Vagina (tissue), 2 donors: Measurements from ENCODE around the gene PAX8.
"Not testable (repeated sequence)": the region's sequence is repeated elsewhere in the genome, so short reads cannot be mapped to it uniquely, and the experiment has no call there.

Experiments
- CTCF ChIP-seq, 3 experiments: fragments of 450-650 bp in 2 of 3; fragments of 200-600 bp in 1 of 3; sonication (generic) in 1 of 3; IDR thresholded peaks; one replicate each; pipeline ENCODE4 v1.5.1; 2017 to 2019; ENCODE audit warnings: antibody characterized with exemption in 3 of 3, mild to moderate bottlenecking in 2 of 3, moderate library complexity in 2 of 3
- POLR2A ChIP-seq, 2 donors: fragments of 450-650 bp; IDR thresholded peaks; one replicate each; pipeline ENCODE4 v1.6.1; 2017; ENCODE audit warnings: antibody characterized with exemption in 2 of 2, mild to moderate bottlenecking in 2 of 2, moderate library complexity in 2 of 2
- POLR2AphosphoS5 ChIP-seq, 2 donors: sonication (generic); formaldehyde crosslinking; IDR thresholded peaks; one replicate each; pipeline ENCODE4 v1.9.0; 2017; ENCODE audit warnings: antibody characterized with exemption in 2 of 2, mild to moderate bottlenecking in 2 of 2, low read depth in 1 of 2; ENCODE audit not compliant: insufficient read depth in 1 of 2

DNA sequence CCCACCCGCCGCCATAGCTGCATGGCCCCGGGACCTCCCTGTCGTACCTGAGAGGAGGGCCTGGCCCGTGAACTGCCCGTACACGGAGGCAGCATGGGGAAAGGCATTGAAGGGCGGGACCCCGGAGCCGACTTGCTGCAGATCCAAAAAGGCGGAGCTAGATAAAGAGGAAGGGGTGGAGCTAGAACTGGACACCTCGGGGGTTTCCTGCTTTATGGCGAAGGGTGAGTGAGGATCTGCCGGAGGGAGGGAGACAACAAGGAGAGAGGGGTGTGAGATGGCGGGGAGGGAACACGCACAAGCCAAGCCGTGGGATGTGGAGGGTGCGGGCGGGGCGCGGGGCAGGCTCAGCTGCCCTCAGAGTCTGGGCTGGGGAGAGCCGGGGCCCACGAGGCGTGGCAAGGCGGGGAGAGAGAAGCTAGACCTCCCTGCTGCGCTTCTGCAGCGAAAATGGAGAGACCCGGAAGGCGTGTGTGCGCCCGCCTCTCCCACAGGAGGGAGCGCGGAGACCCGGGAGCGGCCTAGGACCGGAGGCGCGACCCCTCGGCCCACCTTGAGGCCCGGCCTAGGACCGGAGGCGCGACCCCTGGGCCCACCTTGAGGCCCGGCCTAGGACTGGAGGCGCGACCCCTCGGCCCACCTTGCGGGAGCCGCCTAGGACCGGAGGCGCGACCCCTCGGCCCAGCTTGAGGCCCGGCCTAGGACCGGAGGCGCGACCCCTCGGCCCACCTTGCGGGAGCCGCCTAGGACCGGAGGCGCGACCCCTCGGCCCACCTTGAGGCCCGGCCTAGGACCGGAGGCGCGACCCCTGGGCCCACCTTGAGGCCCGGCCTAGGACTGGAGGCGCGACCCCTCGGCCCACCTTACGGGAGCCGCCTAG is 43.1 kb downstream of the PAX8 start:
- TF ChIP-seq POLR2A, CTCF (IDR thresholded peaks at IDR 0.05): not testable (repeated sequence)
- TF ChIP-seq POLR2AphosphoS5 (IDR thresholded peaks at IDR 0.05; ENCODE audit: insufficient read depth in 1 of 2, low read depth in 1 of 2): peak in 1 of 2 donors; percentile 46
